Mesenchymal stem cell (in vitro differentiated cells and primary cell): ENCODE results near the gene B9D1.
"Not testable (repeated sequence)": the region's sequence is repeated elsewhere in the genome, so short reads cannot be mapped to it uniquely, and the experiment has no call there.

Experiments used
- DNase-seq: peaks from one replicate; pipeline ENCODE4 v3.0.0-alpha.2; 2013
- H2AFZ ChIP-seq: one replicate; pipeline ENCODE4 v1.6.1; 2013; ENCODE audit warnings: low read depth, mild to moderate bottlenecking, control low read depth, inconsistent platforms, low read length, moderate library complexity
- H2AK5ac ChIP-seq: 2 replicates; pipeline ENCODE4 v1.6.1; 2013; ENCODE audit warnings: low read length, moderate library complexity, mild to moderate bottlenecking, inconsistent platforms; ENCODE audit not compliant: severe bottlenecking
- H2BK120ac ChIP-seq: one replicate; pipeline ENCODE4 v1.6.1; 2013; ENCODE audit warnings: low read depth, mild to moderate bottlenecking, inconsistent platforms, low read length, moderate library complexity
- H2BK12ac ChIP-seq, 2 experiments: one replicate each; pipeline ENCODE4 v1.6.1; 2013; ENCODE audit warnings: inconsistent platforms in 2 of 2, low read length in 2 of 2, mild to moderate bottlenecking in 2 of 2, moderate library complexity in 2 of 2, control low read depth in 1 of 2
- H2BK15ac ChIP-seq: one replicate; pipeline ENCODE4 v1.6.1; 2013; ENCODE audit warnings: mild to moderate bottlenecking, low read depth, inconsistent platforms; ENCODE audit not compliant: poor library complexity, severe bottlenecking
- H2BK5ac ChIP-seq: 2 replicates; pipeline ENCODE4 v1.6.1; 2013; ENCODE audit warnings: low read depth, mild to moderate bottlenecking, low read length, control low read depth, inconsistent platforms; ENCODE audit not compliant: poor library complexity, severe bottlenecking
- H3K14ac ChIP-seq, 2 experiments: one replicate each; pipeline ENCODE4 v1.6.1; 2013; ENCODE audit warnings: inconsistent platforms in 2 of 2, low read length in 2 of 2, control low read depth in 1 of 2, mild to moderate bottlenecking in 1 of 2, moderate library complexity in 1 of 2
- H3K18ac ChIP-seq, 2 experiments: one replicate each; pipeline ENCODE4 v1.6.1; 2013; ENCODE audit warnings: inconsistent platforms in 2 of 2, low read length in 2 of 2, control low read depth in 1 of 2, low read depth in 1 of 2, mild to moderate bottlenecking in 1 of 2
- H3K23ac ChIP-seq, 2 experiments: one replicate each; pipeline ENCODE4 v1.6.1; 2013; ENCODE audit warnings: inconsistent platforms in 2 of 2, low read length in 2 of 2, mild to moderate bottlenecking in 2 of 2, moderate library complexity in 2 of 2, control low read depth in 1 of 2
- H3K27ac ChIP-seq: 2 replicates; pipeline ENCODE4 v1.5.1; 2013; ENCODE audit warnings: mild to moderate bottlenecking, moderate library complexity, low read length, control low read depth, inconsistent platforms; ENCODE audit not compliant: poor library complexity, severe bottlenecking
- H3K27me3 ChIP-seq, 2 experiments: 2 replicates each; pipeline versions ENCODE4 v1.6.1 to v1.7.0; 2013; ENCODE audit warnings: low read length in 2 of 2, mild to moderate bottlenecking in 2 of 2, moderate library complexity in 2 of 2, control low read depth in 1 of 2, inconsistent platforms in 1 of 2; ENCODE audit not compliant: control insufficient read depth in 1 of 2, insufficient read depth in 1 of 2
- H3K36me3 ChIP-seq, 2 experiments: 2 replicates each; pipeline versions ENCODE4 v1.6.1 to v1.7.0; 2013; ENCODE audit warnings: low read length in 2 of 2, control low read depth in 1 of 2, inconsistent platforms in 1 of 2, low read depth in 1 of 2, mild to moderate bottlenecking in 1 of 2; ENCODE audit not compliant: insufficient read depth in 2 of 2, control insufficient read depth in 1 of 2
- H3K4ac ChIP-seq, 2 experiments: one replicate each; pipeline ENCODE4 v1.6.1; 2013; ENCODE audit warnings: inconsistent platforms in 2 of 2, low read length in 2 of 2, mild to moderate bottlenecking in 2 of 2, moderate library complexity in 2 of 2, control low read depth in 1 of 2, low read depth in 1 of 2
- H3K4me1 ChIP-seq: 2 replicates; pipeline ENCODE4 v1.6.1; 2013; ENCODE audit warnings: low read depth, low read length, control low read depth; ENCODE audit not compliant: control insufficient read depth, insufficient read depth
- H3K4me2 ChIP-seq: 2 replicates; pipeline ENCODE4 v1.6.1; 2013; ENCODE audit warnings: low read length, mild to moderate bottlenecking, inconsistent platforms; ENCODE audit not compliant: poor library complexity, severe bottlenecking
- H3K4me3 ChIP-seq, 2 experiments: 2 replicates each; pipeline versions ENCODE4 v1.5.1 to v1.7.0; 2013; ENCODE audit warnings: low read length in 2 of 2, mild to moderate bottlenecking in 2 of 2, control low read depth in 1 of 2, low read depth in 1 of 2; ENCODE audit not compliant: insufficient read depth in 1 of 2
- H3K79me1 ChIP-seq: replicated peaks from 2 replicates; pipeline ENCODE4 v1.6.1; 2013; ENCODE audit warnings: mild to moderate bottlenecking, control low read depth, low read length, inconsistent platforms; ENCODE audit not compliant: poor library complexity, severe bottlenecking
- H3K9ac ChIP-seq: 2 replicates; pipeline ENCODE4 v1.7.0; 2013; ENCODE audit warnings: mild to moderate bottlenecking, low read length, moderate library complexity
- H3K9me3 ChIP-seq: 2 replicates; pipeline ENCODE4 v1.7.0; 2013; ENCODE audit warnings: mild to moderate bottlenecking, low read length; ENCODE audit not compliant: control insufficient read depth
- H4K8ac ChIP-seq: one replicate; pipeline ENCODE4 v1.6.1; 2013; ENCODE audit warnings: inconsistent platforms, mild to moderate bottlenecking, low read length, moderate library complexity
- H4K91ac ChIP-seq: one replicate; pipeline ENCODE4 v1.6.1; 2013; ENCODE audit warnings: mild to moderate bottlenecking, low read length, inconsistent platforms
- WGBS: methylation state at CpG from one replicate; pipeline ENCODE4 v1.1.7; 2013; ENCODE audit warnings: mixed read lengths; 5-methylcytosine and 5-hydroxymethylcytosine counted together

The B9D1 gene

DNA sequence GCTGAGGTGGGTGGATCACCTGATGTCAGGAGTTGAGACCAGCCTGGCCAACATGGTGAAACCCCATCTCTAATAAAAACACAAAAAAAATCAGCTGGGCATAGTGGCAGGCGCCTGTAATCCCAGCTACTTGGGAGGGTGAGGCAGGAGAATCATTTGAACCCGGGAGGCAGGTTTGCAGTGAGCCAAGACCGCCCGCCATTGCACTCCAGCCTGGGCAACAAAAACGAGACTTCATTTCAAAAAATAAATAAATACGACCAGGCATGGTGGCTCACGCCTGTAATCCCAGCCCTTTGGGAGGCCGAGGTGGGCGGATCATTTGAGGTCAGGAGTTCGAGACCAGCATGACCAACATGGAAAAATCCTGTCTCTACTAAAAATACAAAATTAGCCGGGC lies 9.1 kb downstream of the B9D1 start:
- not testable (repeated sequence) for H3K4me3 ChIP-seq, H3K79me1 ChIP-seq, H3K4ac ChIP-seq, H3K9me3 ChIP-seq, H3K18ac ChIP-seq, H3K27ac ChIP-seq, H2BK5ac ChIP-seq, H3K4me2 ChIP-seq, H2AK5ac ChIP-seq, H3K4me1 ChIP-seq, H3K27me3 ChIP-seq, H2AFZ ChIP-seq, H2BK15ac ChIP-seq, H2BK12ac ChIP-seq, H4K91ac ChIP-seq, H3K23ac ChIP-seq, DNase-seq, H3K9ac ChIP-seq, H3K14ac ChIP-seq, H4K8ac ChIP-seq
- H2BK120ac ChIP-seq, result peak overlapping the region; percentile 5
- H3K36me3 ChIP-seq, result peaks cover 18 to 19% of the 10 kb centered on the region in 2 experiments
- WGBS, result 88% methylated on average over 11 of the region's 11 CpGs

- Histone ChIP-seq H2AFZ (no peak overlapping the region), H2BK5ac (no peak overlapping the region), H3K27ac (no peak overlapping the region), H3K14ac (no peak overlapping the region), H3K9me3 (no peaks in the 10 kb centered on the region), H4K91ac (no peak overlapping the region), H3K23ac (no peak overlapping the region), H3K9ac (no peak overlapping the region), H2AK5ac (no peak overlapping the region), H2BK15ac (no peak overlapping the region), H2BK120ac (no peak overlapping the region), H3K4me3 (no peak overlapping the region), H3K4me2 (no peak overlapping the region), H3K4me1 (peaks cover 18% of the 10 kb centered on the region), H3K18ac (peak overlapping the region in 1 of 2 experiments; percentile 55), H2BK12ac (peak overlapping the region in 1 of 2 experiments; percentile 4), H3K4ac (no peak overlapping the region), H4K8ac (no peak overlapping the region), H3K36me3 (peaks cover 0 to 14% of the 10 kb centered on the region in 2 experiments), H3K27me3 (no peaks in the 10 kb centered on the region), H3K79me1 (no peaks in the 10 kb centered on the region)
- no peak for DNase-seq
- WGBS, result 99% methylated on average over 9 of the region's 9 CpGs
These were observed 13.7 kb downstream of the B9D1 start for GRCh38 chr17:19348806-19349205.

- H3K9me3 ChIP-seq, result no peaks in the 10 kb centered on the region
- H2BK12ac ChIP-seq, result peak overlapping the region in 1 of 2 experiments; percentile 73
- WGBS, result over 99% methylated on average over 7 of the region's 9 CpGs
These were observed 14.4 kb downstream of the B9D1 start for GRCh38 chr17:19348081-19348650.

GRCh38 chr17:19347323-19348080 lies 15.0 kb downstream of the B9D1 start:
- no peak overlapping the region for H3K4me3 ChIP-seq
- H2AFZ ChIP-seq, result no peak overlapping the region
- H3K79me1 ChIP-seq, result no peaks in the 10 kb centered on the region
- H3K18ac ChIP-seq, result peak overlapping the region; percentile 47 to 79
- peak overlapping the region; percentile 70 for H4K8ac ChIP-seq
- H2AK5ac ChIP-seq, result peak overlapping the region; percentile 28
- H3K4ac ChIP-seq, result peak overlapping the region; percentile 42 to 57
- peak overlapping the region in 1 of 2 experiments; percentile 96 for H3K14ac ChIP-seq
- no peak overlapping the region for H2BK15ac ChIP-seq
- H3K27ac ChIP-seq, result peak overlapping the region; percentile 43
- peaks cover 0 to 19% of the 10 kb centered on the region in 2 experiments for H3K36me3 ChIP-seq
- no peaks in the 10 kb centered on the region for H3K27me3 ChIP-seq
- WGBS, result 90% methylated on average over 13 of the region's 13 CpGs
- H3K4me1 ChIP-seq, result peaks cover 25% of the 10 kb centered on the region
- DNase-seq, result no peak
- no peak overlapping the region for H3K4me2 ChIP-seq
- H3K9ac ChIP-seq, result peak overlapping the region; percentile 61
- no peaks in the 10 kb centered on the region for H3K9me3 ChIP-seq
- H2BK120ac ChIP-seq, result peak overlapping the region; percentile 4
- no peak overlapping the region for H3K23ac ChIP-seq
- H4K91ac ChIP-seq, result peak overlapping the region; percentile 88
- H2BK5ac ChIP-seq, result no peak overlapping the region
- peak overlapping the region; percentile 59 to 74 for H2BK12ac ChIP-seq

More at GRCh38 chr17:19348081-19348650, 14.4 kb downstream of the B9D1 start:
- H3K27me3 ChIP-seq, result no peaks in the 10 kb centered on the region
- peaks cover 18% of the 10 kb centered on the region for H3K4me1 ChIP-seq
- H3K4me2 ChIP-seq, result no peak overlapping the region
- H2BK5ac ChIP-seq, result no peak overlapping the region
- H2BK120ac ChIP-seq, result no peak overlapping the region
- no peak overlapping the region for H2AFZ ChIP-seq
- H3K36me3 ChIP-seq, result peaks cover 0 to 19% of the 10 kb centered on the region in 2 experiments
- H3K4ac ChIP-seq, result peak overlapping the region in 1 of 2 experiments; percentile 42
- H2AK5ac ChIP-seq, result peak overlapping the region; percentile 28
- H2BK15ac ChIP-seq, result no peak overlapping the region
- H4K8ac ChIP-seq, result no peak overlapping the region
- DNase-seq, result no peak
- no peak overlapping the region for H3K4me3 ChIP-seq
- no peaks in the 10 kb centered on the region for H3K79me1 ChIP-seq
- no peak overlapping the region for H3K23ac ChIP-seq
- H4K91ac ChIP-seq, result peak overlapping the region; percentile 19
- no peak overlapping the region for H3K27ac ChIP-seq
- no peak overlapping the region for H3K9ac ChIP-seq
- H3K14ac ChIP-seq, result peak overlapping the region in 1 of 2 experiments; percentile 96
- peak overlapping the region in 1 of 2 experiments; percentile 79 for H3K18ac ChIP-seq
